Activated naive CD4-positive, alpha-beta T cell treated with anti-CD3 and anti-CD28 coated beads, Interleukin-2, amount 50 U/mL, for 24 hours (primary cell): ENCODE measurements around the gene SARS2.
"Not testable (repeated sequence)": the region's sequence is repeated elsewhere in the genome, so short reads cannot be mapped to it uniquely, and the experiment has no call there.

Experiments
- H3K27ac Mint-ChIP-seq: one replicate; pipeline ENCODE4 v1.8.0; 2021; ENCODE audit warnings: mild to moderate bottlenecking, mixed read lengths
- H3K27me3 Mint-ChIP-seq: one replicate; pipeline ENCODE4 v1.8.0; 2021; ENCODE audit warnings: mixed read lengths
- H3K36me3 Mint-ChIP-seq: one replicate; pipeline ENCODE4 v1.8.0; 2021; ENCODE audit warnings: mixed read lengths
- H3K4me1 Mint-ChIP-seq: one replicate; pipeline ENCODE4 v1.8.0; 2021; ENCODE audit warnings: mixed read lengths
- H3K4me3 Mint-ChIP-seq: one replicate; pipeline ENCODE4 v1.8.0; 2021; ENCODE audit warnings: mild to moderate bottlenecking, mixed read lengths
- H3K9me3 Mint-ChIP-seq: one replicate; pipeline ENCODE4 v1.8.0; 2021; ENCODE audit warnings: mixed read lengths

SARS2 gene

DNA sequence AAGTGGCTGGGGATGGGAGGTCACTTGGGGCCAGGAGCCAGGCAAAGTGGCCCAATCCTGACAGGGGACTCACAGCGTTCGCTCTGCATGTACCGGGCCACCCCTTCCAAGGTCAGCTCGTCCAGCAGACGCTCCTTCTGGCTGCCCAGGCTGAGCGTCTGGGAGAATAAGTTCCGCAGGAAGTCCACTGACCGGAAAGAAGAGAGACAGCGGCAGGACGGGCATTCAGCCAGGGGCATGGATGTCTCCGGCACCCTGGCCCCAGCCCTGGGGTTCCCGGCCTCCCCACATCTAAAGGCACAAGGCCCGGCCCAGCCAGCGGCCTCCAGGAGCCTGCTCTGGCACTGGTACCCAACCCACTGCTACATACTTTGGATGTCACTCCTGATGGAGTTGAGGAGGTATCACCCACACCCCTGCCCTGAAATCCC lies 37.2 kb downstream of the SARS2 start:
- H3K27ac Mint-ChIP-seq: no peak overlapping the region
- no peaks in the 10 kb centered on the region for H3K27me3 Mint-ChIP-seq
- peaks cover 11% of the 10 kb centered on the region for H3K4me1 Mint-ChIP-seq
- H3K4me3 Mint-ChIP-seq: no peak overlapping the region
- peaks cover 4% of the 10 kb centered on the region for H3K36me3 Mint-ChIP-seq
- no peaks in the 10 kb centered on the region for H3K9me3 Mint-ChIP-seq

DNA sequence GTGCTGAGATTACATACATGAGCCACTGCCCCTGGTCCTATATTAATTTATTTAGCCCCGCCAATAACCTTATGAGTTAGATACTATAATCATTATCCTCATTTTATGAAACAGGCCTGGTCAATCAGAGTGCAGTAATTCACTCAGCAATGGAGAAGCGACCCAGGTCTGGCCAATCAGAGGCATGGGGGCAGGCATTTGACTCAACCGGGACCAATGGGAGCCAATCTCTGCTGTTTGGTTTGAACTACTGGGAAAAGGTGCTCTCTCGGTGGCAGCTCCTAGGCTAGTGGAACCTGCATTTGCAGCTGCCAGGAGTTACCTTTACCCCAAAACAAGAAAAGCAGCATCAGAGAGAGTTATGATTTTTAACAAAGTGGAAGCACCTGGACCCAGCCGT lies 37.7 kb downstream of the SARS2 start:
- no peaks in the 10 kb centered on the region for H3K27me3 Mint-ChIP-seq
- no peaks in the 10 kb centered on the region for H3K9me3 Mint-ChIP-seq
- no peak overlapping the region for H3K4me3 Mint-ChIP-seq
- H3K27ac Mint-ChIP-seq: no peak overlapping the region
- H3K36me3 Mint-ChIP-seq: peaks cover 4% of the 10 kb centered on the region
- peaks cover 6% of the 10 kb centered on the region for H3K4me1 Mint-ChIP-seq

DNA sequence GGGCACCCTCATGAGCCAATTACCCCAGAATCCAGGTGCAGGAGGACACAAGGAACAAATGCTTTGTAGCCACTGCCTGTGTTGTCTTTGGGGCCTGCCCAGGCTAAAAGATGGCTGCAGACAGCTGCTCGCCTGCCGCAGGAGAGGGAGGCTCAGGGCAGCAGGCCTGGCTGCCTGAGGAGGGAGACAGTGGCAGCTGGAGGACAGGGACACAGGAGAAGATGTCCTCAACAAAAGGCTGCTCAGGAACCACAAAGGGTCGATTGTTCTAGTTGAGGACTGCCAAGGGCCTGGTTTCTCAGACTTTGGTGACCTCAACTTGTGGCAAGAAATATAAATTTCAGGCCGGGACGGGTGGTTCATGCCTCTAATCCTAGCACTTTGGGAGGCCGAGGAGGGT lies 38.8 kb downstream of the SARS2 start:
- peaks cover 4% of the 10 kb centered on the region for H3K36me3 Mint-ChIP-seq
- no peak overlapping the region for H3K4me3 Mint-ChIP-seq
- H3K4me1 Mint-ChIP-seq: peaks cover 4% of the 10 kb centered on the region
- H3K27me3 Mint-ChIP-seq: no peaks in the 10 kb centered on the region
- no peaks in the 10 kb centered on the region for H3K9me3 Mint-ChIP-seq
- no peak overlapping the region for H3K27ac Mint-ChIP-seq

DNA sequence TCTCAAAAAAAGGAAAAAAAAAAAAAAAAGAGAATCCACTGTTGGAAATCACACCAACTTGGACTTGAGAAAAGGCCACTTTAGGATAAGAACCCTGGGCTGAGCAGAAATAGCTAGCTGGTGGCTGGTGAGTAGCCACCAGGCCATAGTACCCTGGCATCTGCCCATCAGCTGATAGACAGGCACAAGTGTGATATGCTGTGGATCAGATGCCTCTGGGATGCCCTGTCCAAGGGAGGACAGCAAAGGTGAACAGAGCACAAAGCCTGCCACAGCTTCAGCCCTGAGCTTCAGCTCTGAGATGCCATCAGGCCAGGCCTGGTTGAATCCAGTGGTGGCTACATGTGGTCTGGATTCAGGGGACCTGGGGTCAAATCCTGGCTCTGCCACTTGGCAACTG lies 39.9 kb downstream of the SARS2 start:
- no peak overlapping the region for H3K4me3 Mint-ChIP-seq

DNA sequence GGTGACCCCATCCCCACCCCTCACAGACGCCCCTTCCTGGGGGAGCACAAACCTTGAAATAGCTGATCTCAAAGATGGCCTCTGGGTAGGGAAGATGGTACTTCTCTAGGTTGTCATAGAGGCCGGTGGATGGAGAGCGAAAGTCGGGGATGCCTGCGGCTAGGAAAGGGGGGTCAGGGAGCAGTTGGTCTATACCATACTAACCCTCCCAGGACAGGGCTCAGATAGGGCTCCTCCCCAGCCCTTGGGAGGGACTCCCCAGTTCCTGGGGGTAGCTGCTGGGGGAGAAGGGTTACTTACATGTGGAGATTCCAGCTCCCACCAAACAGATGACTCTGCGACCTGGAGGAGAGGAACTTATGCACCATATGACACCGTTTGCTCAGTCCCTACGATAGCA lies 40.8 kb downstream of the SARS2 start:
- Mint-ChIP-seq H3K36me3 (peaks cover 4% of the 10 kb centered on the region), H3K4me1 (peaks cover 4% of the 10 kb centered on the region), H3K27me3 (no peaks in the 10 kb centered on the region), H3K4me3 (no peak overlapping the region), H3K27ac (no peak overlapping the region), H3K9me3 (no peaks in the 10 kb centered on the region)

More for the DNA sequence above, 39.9 kb downstream of the SARS2 start:
- Mint-ChIP-seq H3K9me3 (no peaks in the 10 kb centered on the region), H3K27ac (no peak overlapping the region), H3K27me3 (no peaks in the 10 kb centered on the region), H3K36me3 (peaks cover 4% of the 10 kb centered on the region), H3K4me1 (peaks cover 4% of the 10 kb centered on the region)

DNA sequence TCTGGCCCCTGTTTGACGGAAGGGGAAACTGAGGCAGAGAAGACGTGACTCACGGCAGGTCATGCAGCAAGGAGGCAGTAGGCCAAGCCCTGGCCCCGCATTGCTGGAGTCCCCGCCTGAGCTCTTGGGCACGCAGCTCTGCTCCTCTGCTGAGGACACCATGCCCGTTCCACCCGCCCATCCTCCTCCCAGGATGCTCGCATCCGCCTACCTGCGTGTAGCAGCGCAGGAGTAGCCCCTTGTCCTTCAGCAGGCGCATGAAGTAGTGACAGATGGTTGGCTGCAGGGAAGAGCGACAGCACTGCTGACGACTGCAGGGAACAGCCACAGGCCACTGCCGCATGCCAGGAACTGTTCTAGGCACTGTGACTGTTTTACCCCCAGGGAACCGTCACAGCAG lies 41.7 kb downstream of the SARS2 start:
- peaks cover 4% of the 10 kb centered on the region for H3K4me1 Mint-ChIP-seq
- no peaks in the 10 kb centered on the region for H3K9me3 Mint-ChIP-seq

DNA sequence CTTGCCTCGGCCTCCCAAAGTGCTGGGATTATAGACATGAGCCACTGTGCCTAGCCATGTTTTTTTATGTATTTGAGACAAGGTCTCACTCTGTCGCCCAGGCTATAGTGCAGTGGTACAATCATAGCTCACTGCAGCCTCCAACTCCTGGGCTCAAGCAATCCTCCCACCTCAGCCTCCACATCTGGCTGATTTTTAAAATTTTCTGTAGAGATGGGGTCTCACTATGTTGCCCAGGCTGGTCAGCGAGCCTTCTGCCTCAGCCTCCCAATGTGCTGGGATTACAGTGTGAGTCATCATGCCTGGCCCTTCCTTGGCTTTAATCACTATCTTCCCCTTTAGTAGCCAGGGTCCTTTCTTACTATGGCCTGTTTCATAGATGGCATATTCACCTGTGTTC lies 45.9 kb downstream of the SARS2 start:
- not testable (repeated sequence) for H3K27ac Mint-ChIP-seq, H3K36me3 Mint-ChIP-seq, H3K27me3 Mint-ChIP-seq, H3K4me1 Mint-ChIP-seq, H3K4me3 Mint-ChIP-seq, H3K9me3 Mint-ChIP-seq

More for the DNA sequence above, 41.7 kb downstream of the SARS2 start:
- Mint-ChIP-seq H3K27me3 (no peaks in the 10 kb centered on the region), H3K4me3 (no peak overlapping the region), H3K27ac (no peak overlapping the region), H3K36me3 (peaks cover 4% of the 10 kb centered on the region)

DNA sequence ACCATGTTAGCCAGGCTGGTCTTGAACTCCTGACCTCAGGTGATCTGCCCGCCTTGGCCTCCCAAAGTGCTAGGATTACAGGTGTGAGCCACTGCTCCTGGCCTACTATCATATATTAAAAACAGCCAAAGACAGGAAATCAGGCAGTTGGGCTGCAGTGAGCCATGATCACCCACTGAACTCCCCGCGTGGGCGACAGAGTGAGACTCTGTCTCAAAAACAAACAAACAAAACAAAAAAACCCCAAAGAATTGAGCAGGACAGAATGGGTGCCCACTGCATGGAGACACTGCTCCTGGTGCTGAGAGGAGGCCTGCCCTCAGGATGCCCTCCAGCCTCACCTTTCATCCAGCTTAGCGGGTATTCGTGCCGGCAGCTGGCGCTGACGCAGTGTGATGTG lies 47.3 kb downstream of the SARS2 start:
- Mint-ChIP-seq H3K4me3 (no peak overlapping the region), H3K9me3 (no peaks in the 10 kb centered on the region), H3K27me3 (no peaks in the 10 kb centered on the region), H3K36me3 (peaks cover 4% of the 10 kb centered on the region), H3K27ac (no peak overlapping the region), H3K4me1 (peaks cover 13% of the 10 kb centered on the region)

DNA sequence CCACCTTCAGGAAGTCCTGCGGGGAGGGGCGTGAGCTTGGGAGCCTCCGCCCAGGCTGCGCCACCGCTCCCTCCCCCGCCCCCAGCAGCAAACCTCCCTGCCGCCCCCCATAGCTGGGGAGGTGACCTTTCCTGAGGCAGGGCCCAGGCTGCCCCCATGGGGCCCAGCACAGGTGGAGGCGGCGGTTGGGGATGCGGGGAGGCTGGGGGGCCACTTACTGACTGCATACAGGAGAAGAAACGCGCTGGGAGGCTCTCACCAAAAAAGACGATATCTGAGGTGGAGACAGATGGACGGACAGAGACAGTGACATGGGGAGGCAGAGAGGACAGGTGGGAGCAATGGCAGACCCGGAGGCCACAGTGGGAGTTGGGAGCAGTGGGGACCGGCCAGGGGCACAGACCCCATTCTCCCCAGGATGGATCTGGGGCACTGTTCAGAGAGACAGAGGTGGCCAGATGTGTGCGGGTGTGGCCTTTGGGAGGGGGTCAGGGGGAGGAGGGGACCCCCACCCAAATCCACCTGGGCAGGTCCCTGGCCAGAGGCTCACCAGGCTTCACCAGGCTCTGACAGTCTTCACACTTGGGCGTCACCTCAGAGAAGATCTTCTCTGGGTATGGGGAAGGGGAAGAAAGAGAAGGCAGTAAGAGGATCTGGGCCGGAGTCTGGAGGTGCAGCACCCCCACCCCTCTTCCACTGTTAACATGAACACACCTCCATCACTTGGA lies 49.5 kb downstream of the SARS2 start:
- peaks cover 4% of the 10 kb centered on the region for H3K36me3 Mint-ChIP-seq
- H3K4me1 Mint-ChIP-seq: peaks cover 21% of the 10 kb centered on the region

DNA sequence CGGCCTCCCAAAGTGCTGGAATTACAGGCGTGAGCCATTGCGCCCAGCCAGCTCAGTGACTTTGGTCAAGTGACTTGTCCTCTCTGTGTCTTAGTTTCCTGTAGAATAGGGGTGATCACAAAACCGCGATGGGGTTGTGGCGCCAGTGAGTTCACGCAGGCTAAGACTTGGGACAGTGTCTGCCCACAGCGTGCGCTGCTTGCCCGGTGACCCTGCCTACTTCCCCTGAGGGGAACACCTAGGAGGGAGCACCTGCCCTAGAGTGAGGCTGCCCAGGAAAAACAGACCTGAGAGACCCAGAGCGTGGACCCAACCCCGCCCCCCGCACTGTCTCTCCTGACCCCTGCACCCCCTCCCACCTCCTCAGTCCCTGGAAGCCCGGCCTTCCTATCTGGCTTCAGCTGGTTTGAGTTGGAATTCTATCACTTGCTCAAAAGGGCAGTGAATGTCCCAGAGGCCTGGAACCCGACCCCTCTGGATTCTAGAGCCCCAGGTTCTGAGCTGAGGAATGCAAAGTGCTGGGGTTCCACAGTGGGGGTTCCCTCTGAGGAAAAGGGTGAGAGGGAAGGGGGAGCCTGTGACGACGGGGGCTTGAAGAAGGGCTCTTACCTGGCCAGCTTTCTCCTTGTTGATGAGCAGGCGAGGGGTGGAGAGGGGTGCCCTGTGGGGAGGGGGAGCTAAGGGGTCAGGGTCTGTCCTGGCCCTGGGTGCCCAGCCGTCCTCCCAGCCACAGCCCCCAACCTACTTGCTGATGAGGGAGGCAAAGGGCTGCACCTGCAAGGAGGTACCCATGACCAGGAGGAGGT lies 50.3 kb downstream of the SARS2 start:
- Mint-ChIP-seq H3K4me1 (peaks cover 21% of the 10 kb centered on the region), H3K4me3 (peak overlapping the region; percentile 15), H3K9me3 (no peaks in the 10 kb centered on the region), H3K36me3 (peaks cover 4% of the 10 kb centered on the region), H3K27me3 (no peaks in the 10 kb centered on the region), H3K27ac (peak overlapping the region; percentile 69)

More for the DNA sequence above, 49.5 kb downstream of the SARS2 start:
- Mint-ChIP-seq H3K9me3 (no peaks in the 10 kb centered on the region), H3K27ac (peak overlapping the region; percentile 8), H3K4me3 (no peak overlapping the region), H3K27me3 (no peaks in the 10 kb centered on the region)

DNA sequence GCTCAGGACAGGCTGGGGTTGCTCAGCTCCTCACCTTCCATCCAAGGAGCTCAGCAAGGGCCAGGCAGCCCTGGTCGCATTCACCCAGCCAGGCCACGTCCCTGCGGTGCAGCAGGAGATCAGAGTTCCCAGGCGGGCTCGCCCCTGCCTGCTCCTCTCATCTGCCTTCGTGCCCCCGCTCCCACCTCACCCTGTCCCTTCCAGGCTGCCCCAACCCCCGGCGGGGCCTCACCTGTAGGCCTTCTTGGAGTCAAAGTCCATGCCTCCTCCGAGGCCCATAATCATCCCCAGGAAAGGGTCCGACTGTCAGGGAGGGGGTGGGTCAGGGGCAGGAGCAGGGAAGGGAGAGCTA lies 51.2 kb downstream of the SARS2 start:
- Mint-ChIP-seq H3K36me3 (peaks cover 4% of the 10 kb centered on the region), H3K4me1 (peaks cover 21% of the 10 kb centered on the region), H3K27me3 (no peaks in the 10 kb centered on the region), H3K4me3 (no peak overlapping the region), H3K9me3 (no peaks in the 10 kb centered on the region), H3K27ac (peak overlapping the region; percentile 86)

DNA sequence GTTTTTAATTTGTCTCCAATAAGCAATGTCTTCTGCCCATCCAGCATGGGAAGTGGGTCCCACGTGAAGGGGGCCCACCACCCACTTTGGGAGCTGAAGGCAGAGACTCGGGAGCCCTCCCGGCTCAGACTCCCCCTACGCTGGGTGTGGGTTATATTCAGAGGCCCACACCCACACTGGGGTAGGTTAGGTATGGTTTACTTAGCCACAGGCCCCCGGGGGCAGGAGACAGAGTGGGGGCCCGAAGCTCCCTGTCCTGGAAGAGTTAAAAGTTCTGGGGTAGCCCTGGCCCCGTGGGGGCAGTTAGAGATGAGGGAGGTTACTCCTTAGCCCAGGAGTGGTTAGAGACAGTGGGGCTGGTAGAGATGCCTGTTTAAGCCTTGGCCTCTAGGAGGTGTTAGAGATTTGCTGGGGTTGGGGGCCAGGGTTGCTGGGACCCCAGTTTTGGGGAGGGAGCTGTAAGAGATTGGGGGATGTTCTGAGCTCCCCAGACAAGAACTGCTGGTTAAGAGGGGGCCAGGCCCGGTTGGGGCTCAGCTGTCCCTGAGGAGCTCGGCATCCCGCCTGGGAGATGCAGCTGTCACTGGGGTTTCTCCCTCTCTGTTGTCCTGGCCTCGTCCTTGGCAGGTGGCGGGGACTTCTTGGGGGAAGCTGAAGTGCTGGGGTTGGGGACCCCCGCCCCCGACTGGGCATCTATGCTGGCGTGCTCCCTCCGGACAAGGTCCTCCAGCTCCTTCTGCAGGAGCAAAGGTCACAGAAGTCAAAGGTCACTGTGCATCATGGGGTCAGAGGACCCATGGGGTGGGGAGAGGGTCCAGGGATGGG lies 51.8 kb downstream of the SARS2 start:
- H3K4me3 Mint-ChIP-seq: peak overlapping the region; percentile 90

DNA sequence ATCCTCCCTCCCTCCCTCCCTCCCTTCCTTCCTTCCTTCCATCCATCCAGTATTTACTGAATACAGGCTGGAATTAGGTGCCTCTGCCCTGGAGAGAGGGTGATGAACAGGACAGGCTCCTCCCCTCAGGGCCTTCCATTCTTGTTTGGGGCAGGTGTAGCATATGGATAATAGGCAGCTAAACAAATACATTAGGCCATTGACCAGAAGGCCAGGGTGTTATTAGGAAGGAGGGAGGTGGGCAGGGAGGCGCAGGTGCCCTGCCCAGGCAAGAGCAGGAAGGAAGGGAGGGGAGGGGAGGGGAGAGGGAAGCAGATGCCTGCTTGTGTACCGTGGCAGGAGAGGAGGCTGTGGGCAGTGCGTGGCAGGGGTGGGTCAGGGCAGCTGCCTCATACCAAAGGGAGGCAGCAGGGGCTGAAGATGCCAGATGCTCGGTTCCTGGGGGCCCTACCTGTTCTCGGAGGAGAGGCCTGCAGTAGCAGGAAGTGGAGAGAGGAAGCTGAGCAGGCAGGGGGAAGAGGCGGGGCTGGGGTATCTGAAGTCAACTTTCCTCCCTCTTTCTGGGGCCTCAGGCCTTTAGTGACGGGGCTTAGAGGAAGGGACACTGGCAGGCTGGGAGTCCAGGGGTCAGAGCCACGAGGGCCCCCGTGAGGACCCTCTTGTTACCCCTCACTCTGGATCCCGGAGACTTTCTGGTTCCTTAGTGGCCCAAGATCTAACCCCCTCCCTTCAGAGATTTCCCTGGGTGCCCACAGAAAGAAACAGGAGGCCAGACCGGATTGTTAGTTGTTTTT lies 52.6 kb downstream of the SARS2 start, which contains the start of gene RINL:
TSS of gene RINL (minus strand) at position 495 of the 794 bp plus-strand sequence. CDS start 1,533 bp downstream, outside the sequence.
- H3K4me1 Mint-ChIP-seq: peaks cover 25% of the 10 kb centered on the region
- peaks cover 3% of the 10 kb centered on the region for H3K36me3 Mint-ChIP-seq
- H3K27me3 Mint-ChIP-seq: no peaks in the 10 kb centered on the region
- peak within 1 kb of the TSS; percentile 86 for H3K27ac Mint-ChIP-seq
- H3K4me3 Mint-ChIP-seq: peak within 1 kb of the TSS; percentile 90
- H3K9me3 Mint-ChIP-seq: no peaks in the 10 kb centered on the region

More for the DNA sequence above, 51.8 kb downstream of the SARS2 start:
- H3K9me3 Mint-ChIP-seq: no peaks in the 10 kb centered on the region
- peak overlapping the region; percentile 86 for H3K27ac Mint-ChIP-seq
- peaks cover 21% of the 10 kb centered on the region for H3K4me1 Mint-ChIP-seq
- H3K36me3 Mint-ChIP-seq: peaks cover 4% of the 10 kb centered on the region
- no peaks in the 10 kb centered on the region for H3K27me3 Mint-ChIP-seq

DNA sequence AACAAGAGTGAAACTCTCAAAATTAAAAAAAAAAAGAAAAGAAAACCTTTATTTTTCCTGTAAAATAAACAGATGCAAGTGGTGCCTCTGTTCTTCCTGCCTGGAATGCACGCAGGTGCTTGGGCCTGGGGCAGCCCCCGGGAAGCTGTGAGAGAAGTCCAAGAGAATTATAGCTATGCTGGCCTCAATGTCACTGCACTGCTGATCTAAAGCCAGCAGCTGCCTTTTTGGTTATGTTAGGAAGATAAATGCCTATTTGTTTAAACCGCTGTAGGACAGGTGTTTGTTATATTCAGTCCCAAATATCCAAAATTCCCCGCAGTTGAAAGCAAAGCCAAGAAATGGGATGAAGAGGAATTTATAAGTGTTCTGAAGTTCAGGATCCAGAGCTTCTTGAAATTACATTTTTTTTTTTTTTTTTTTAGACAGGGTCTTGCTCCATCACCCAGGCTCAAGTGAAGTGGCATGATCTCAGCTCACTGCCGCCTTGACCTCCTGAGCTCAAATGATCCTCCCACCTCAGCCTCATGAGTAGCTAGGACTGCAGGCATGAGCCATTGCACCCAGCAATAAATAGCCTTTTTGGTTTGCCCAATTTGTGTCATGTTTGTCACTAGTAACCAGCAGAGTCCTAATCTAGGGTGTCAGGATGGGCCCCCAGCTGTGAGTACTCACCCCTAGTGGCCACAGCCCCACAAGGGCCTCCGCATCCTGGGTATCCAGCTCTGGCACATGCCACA lies 54.7 kb downstream of the SARS2 start:
- Mint-ChIP-seq H3K4me1 (peaks cover 30% of the 10 kb centered on the region), H3K9me3 (no peaks in the 10 kb centered on the region), H3K27me3 (no peaks in the 10 kb centered on the region), H3K27ac (no peak overlapping the region), H3K4me3 (peak overlapping the region; percentile 49), H3K36me3 (peaks cover 3% of the 10 kb centered on the region)
